HepG2 (cell line): ENCODE results near the gene ZBTB43. TPM values are rescaled to one million over a fixed set of nuclear protein-coding genes. Genes with fewer than 3 reads are reported as not detected.

ENCODE experiments used
- ATAC-seq: fragments of 200-7000 bp; cut with Tn5 transposase; 3 replicates; pipeline ENCODE4 v1.9.1; 2020; ENCODE audit warnings: mild to moderate bottlenecking, moderate library complexity
- BruUV-seq: library from RNA; stranded (reverse); fragments of 400-500 nt; replicated peaks from 2 replicates; lab custom pipeline; 2021; lab: Mats Ljungman, UMichigan
- CTCF ChIA-PET: fragments of 300-600 bp; formaldehyde crosslinking; extraction: SDS; loops from one replicate; lab custom pipeline; 2021; ENCODE audit warnings: low total read pairs, inconsistent platforms, low intra/inter-chr PET ratio; lab: Yijun Ruan, JAX
- POLR2A ChIA-PET: fragments of 350-600 bp; sonication (Branson Sonifier 250); formaldehyde crosslinking; loops from one replicate; lab custom pipeline; 2020; ENCODE audit warnings: antibody characterized with exemption, inconsistent platforms; lab: Yijun Ruan, JAX
- DNase-seq: peaks from one replicate; pipeline ENCODE4 v3.0.0-alpha.2; 2015; ENCODE audit warnings: low spot score
- FAIRE-seq: peaks from 3 replicates; lab custom pipeline; 2011; peaks lifted over from hg19 to GRCh38; lab: Jason Lieb, UNC
- H2AFZ ChIP-seq: one replicate; pipeline ENCODE4 v1.6.1; 2011; ENCODE audit warnings: low read length, inconsistent platforms
- H3K27ac ChIP-seq: fragments of 300-600 bp; 3 replicates; pipeline ENCODE4 v1.8.0; 2011; ENCODE audit warnings: mixed run types, mild to moderate bottlenecking, mixed read lengths, low read length, inconsistent platforms; ENCODE audit not compliant: insufficient read depth; ENCODE audit errors: extremely low read length
- H3K27me3 ChIP-seq, 2 experiments: fragments of 200-600 bp in 1 of 2; 2 replicates in 1 of 2; 3 replicates in 1 of 2; pipeline versions ENCODE4 v1.6.0 to v1.8.0; 2011; ENCODE audit warnings: low read length in 2 of 2, mild to moderate bottlenecking in 2 of 2, moderate library complexity in 2 of 2, inconsistent platforms in 1 of 2; ENCODE audit not compliant: insufficient read depth in 2 of 2, control insufficient read depth in 1 of 2
- H3K36me3 ChIP-seq, 2 experiments: fragments of 200-600 bp in 1 of 2; replicated peaks in 1 of 2; 2 replicates in 1 of 2; 3 replicates in 1 of 2; pipeline versions ENCODE4 v1.5.1 to v1.8.0; 2011; ENCODE audit warnings: low read length in 2 of 2, inconsistent platforms in 1 of 2; ENCODE audit not compliant: insufficient read depth in 2 of 2, control insufficient read depth in 1 of 2
- H3K4me1 ChIP-seq: 2 replicates; pipeline ENCODE4 v1.5.1; 2012; ENCODE audit warnings: low read length, inconsistent platforms; ENCODE audit not compliant: insufficient read depth
- H3K4me2 ChIP-seq: 2 replicates; pipeline ENCODE4 v1.6.0; 2011; ENCODE audit warnings: low read depth, low read length, inconsistent platforms
- H3K4me3 ChIP-seq, 3 experiments: fragments of 200-600 bp in 1 of 3; sonication (generic), shearing (Covaris generic) in 1 of 3; replicated peaks in 1 of 3; 2 replicates each; pipeline ENCODE4 v1.5.1; 2011 to 2016; ENCODE audit warnings: low read length in 3 of 3, inconsistent platforms in 2 of 3, low read depth in 2 of 3, mild to moderate bottlenecking in 2 of 3, control low read depth in 1 of 3, mixed read lengths in 1 of 3; ENCODE audit not compliant: insufficient read depth in 1 of 3
- H3K79me2 ChIP-seq: one replicate; pipeline ENCODE4 v1.6.1; 2011; ENCODE audit warnings: low read length, inconsistent platforms; ENCODE audit not compliant: insufficient read depth
- H3K9ac ChIP-seq: 2 replicates; pipeline ENCODE4 v1.6.0; 2011; ENCODE audit warnings: mild to moderate bottlenecking, low read depth, low read length, inconsistent platforms; ENCODE audit not compliant: insufficient read depth
- H3K9me3 ChIP-seq: 2 replicates; pipeline ENCODE4 v1.5.1; 2012; ENCODE audit warnings: mild to moderate bottlenecking, low read length
- H4K20me1 ChIP-seq: 2 replicates; pipeline ENCODE4 v1.6.0; 2011; ENCODE audit warnings: inconsistent platforms, mild to moderate bottlenecking, low read length, moderate library complexity; ENCODE audit not compliant: insufficient read depth
- CCAR2 ChIP-seq: fragments of 200-400 bp; formaldehyde crosslinking; optimal IDR thresholded peaks from 2 replicates; pipeline ENCODE3; 2018; ENCODE audit warnings: low read depth, mild to moderate bottlenecking, low read length, moderate library complexity
- U2AF2 ChIP-seq: fragments of 200-400 bp; formaldehyde crosslinking; IDR thresholded peaks from 2 replicates; pipeline ENCODE4 v1.6.1; 2017; ENCODE audit warnings: low read depth, mild to moderate bottlenecking, low read length
- ZNF558 ChIP-seq: sonication (generic); formaldehyde crosslinking; IDR thresholded peaks from 2 replicates; pipeline ENCODE4 v1.9.0; 2022; ENCODE audit warnings: mild to moderate bottlenecking, missing genetic modification reagents, borderline replicate concordance
- WGBS: methylation state at CpG from one replicate; pipeline ENCODE4 v1.1.6; 2017; ENCODE audit warnings: low lambda C conversion rate; 5-methylcytosine and 5-hydroxymethylcytosine counted together
- in situ Hi-C: cut with HindIII; loops from 2 replicates; pipeline ENCODE4 v1.10.0; 2017; ENCODE audit warnings: low pct_unique_long_range_greater_than_20kb; ENCODE audit not compliant: extremely low pct_ligation_motif_present
- intact Hi-C: fragments of 100-400 bp; cut with micrococcal nuclease; formaldehyde crosslinking; loops from one replicate; pipeline ENCODE4 v1.10.0; 2022; ENCODE audit not compliant: unreplicated experiment
- polyA plus RNA-seq, 8 experiments: library from polyadenylated mRNA; depleted of rRNA in 3 of 8; stranded (reverse) in 7 of 8; unstranded in 1 of 8; fragments of >200 nt; fragmentation: Illumina TruSeq in 4 of 8; extraction: Trizol in 4 of 8; gene quantifications; 2 replicates each; pipeline versions ENCODE4 v1.2.1 to v1.2.3, GENCODE V29; 2011 to 2016; ENCODE audit warnings: low read depth in 4 of 8, missing spikeins in 1 of 8, mixed read lengths in 1 of 8; ENCODE audit not compliant: insufficient read depth in 1 of 8
- total RNA-seq, 5 experiments: library from RNA; depleted of rRNA; stranded (reverse); fragments of >200 nt; fragmentation: Illumina TruSeq; extraction: Trizol; gene quantifications; 2 replicates each; pipeline ENCODE4 v1.2.3, GENCODE V29; 2016; ENCODE audit warnings: low read depth in 1 of 5
- TF ChIP-seq, protein P1 (sequence below): sonication (generic); formaldehyde crosslinking; conservative IDR thresholded peaks from 2 replicates; pipeline ENCODE4 v1.8.1; 2023; ENCODE audit warnings: missing genetic modification reagents
- TF ChIP-seq, protein P2 (sequence below): sonication (generic); formaldehyde crosslinking; IDR thresholded peaks from 2 replicates; pipeline ENCODE4 v1.8.1; 2023; ENCODE audit warnings: mild to moderate bottlenecking, missing genetic modification reagents

ZBTB43 gene
- total and polyA plus RNA-seq, 2 of the 13 experiments (the other 11 are each of a cell fraction or from before 2014, with no cell fraction given): 7.1 to 31.4 TPM

DNA sequence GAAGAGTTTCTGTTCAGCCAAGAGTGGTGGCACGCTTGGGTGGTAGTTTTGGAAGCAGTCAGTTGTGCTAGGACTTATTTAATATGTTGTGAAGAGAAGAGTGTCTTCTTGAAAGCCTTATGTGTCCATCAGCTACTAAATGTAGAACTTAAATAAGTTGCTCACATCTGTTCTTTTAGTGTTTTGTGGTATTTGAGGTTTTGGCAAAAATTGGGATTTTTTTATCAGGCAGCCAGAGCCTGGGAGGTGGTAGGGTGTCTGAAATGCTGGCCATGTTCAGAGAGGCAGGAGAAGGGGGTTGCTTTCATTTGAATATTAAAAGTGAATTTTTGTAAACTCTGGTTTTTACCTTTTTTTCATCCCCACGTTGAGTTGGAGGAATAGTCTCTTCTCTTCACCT, 31.4 kb downstream of the ZBTB43 start:
- Histone ChIP-seq H3K4me2 (no peak overlapping the region), H3K4me1 (peaks cover 15% of the 10 kb centered on the region), H2AFZ (no peak overlapping the region), H3K4me3 (no peak overlapping the region), H3K27ac (no peak overlapping the region), H3K36me3 (peaks cover 17 to 39% of the 10 kb centered on the region in 2 experiments; a peak in 4 of 5 replicates), H3K79me2 (peaks cover 4% of the 10 kb centered on the region), H3K9ac (no peak overlapping the region), H3K9me3 (no peaks in the 10 kb centered on the region), H4K20me1 (no peaks in the 10 kb centered on the region), H3K27me3 (no peaks in the 10 kb centered on the region)
- FAIRE-seq (no peak), DNase-seq (no peak), ATAC-seq (no peak)
- TF ChIP-seq U2AF2: no peak
- TF ChIP-seq ZNF558 (CRISPR knock-in tag): no peak
- TF ChIP-seq, protein P1, sequence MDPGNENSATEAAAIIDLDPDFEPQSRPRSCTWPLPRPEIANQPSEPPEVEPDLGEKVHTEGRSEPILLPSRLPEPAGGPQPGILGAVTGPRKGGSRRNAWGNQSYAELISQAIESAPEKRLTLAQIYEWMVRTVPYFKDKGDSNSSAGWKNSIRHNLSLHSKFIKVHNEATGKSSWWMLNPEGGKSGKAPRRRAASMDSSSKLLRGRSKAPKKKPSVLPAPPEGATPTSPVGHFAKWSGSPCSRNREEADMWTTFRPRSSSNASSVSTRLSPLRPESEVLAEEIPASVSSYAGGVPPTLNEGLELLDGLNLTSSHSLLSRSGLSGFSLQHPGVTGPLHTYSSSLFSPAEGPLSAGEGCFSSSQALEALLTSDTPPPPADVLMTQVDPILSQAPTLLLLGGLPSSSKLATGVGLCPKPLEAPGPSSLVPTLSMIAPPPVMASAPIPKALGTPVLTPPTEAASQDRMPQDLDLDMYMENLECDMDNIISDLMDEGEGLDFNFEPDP (CRISPR knock-in tag): no peak
- no peak for TF ChIP-seq CCAR2
- TF ChIP-seq, protein P2, sequence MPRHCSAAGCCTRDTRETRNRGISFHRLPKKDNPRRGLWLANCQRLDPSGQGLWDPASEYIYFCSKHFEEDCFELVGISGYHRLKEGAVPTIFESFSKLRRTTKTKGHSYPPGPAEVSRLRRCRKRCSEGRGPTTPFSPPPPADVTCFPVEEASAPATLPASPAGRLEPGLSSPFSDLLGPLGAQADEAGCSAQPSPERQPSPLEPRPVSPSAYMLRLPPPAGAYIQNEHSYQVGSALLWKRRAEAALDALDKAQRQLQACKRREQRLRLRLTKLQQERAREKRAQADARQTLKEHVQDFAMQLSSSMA: no peak
- ChIA-PET POLR2A (no interaction called here), CTCF (no interaction called here)
- intact Hi-C loops: no loop called here
- WGBS: 98% methylated on average over 2 of the region's 2 CpGs
- no TSS peak for BruUV-seq
- in situ Hi-C loops: no loop called here
